ENCODE data around the gene ELAVL2.

GRCh38 chr9:23823269-23823668 lies 2.8 kb downstream of the ELAVL2 start:
- TF ChIP-seq CTCF (conservative IDR thresholded peaks at IDR 0.05; ENCODE audit: low read depth, low read length) (no peak), EZH2 (IDR thresholded peaks at IDR 0.05; ENCODE audit: borderline replicate concordance, low read depth, low read length, poor library complexity, severe bottlenecking) (no peak)
